DND-41 (cell line): ENCODE results near the gene NFKB2.

ENCODE experiments used
- CTCF ChIP-seq: IDR thresholded peaks from 2 replicates; pipeline ENCODE4 v1.5.1; 2012; ENCODE audit warnings: borderline replicate concordance, low read length, moderate library complexity, mild to moderate bottlenecking; ENCODE audit not compliant: poor library complexity, severe bottlenecking; ENCODE audit errors: extremely low read depth
- EZH2 ChIP-seq: IDR thresholded peaks from 3 replicates; pipeline ENCODE4 v1.6.1; 2012; ENCODE audit warnings: borderline replicate concordance, low read depth, mild to moderate bottlenecking, moderate library complexity, low read length, inconsistent platforms; ENCODE audit not compliant: severe bottlenecking

DNA sequence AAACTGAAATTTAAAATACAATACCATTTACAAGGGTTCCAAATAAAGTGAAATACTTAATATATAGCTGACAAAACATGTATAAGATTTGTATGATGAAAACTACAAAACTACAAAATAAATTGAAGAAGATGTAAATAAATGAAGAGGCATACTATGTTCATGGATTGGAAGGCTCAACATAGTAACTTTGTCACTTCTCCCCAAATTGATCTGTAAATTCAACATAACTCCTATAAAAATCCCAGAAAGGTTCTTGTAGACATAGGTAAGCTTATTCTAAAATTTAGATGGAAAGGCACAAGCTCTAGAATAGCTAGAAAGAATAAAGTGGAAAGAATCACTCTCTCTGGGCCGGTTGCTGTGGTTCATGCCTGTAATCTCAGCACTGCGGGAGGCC, 24.2 kb upstream of the NFKB2 start:
- TF ChIP-seq CTCF: no peak
- no peak for TF ChIP-seq EZH2
